ENCODE results near the gene LRSAM1.

- no peak for TF ChIP-seq EZH2 (IDR thresholded peaks at IDR 0.05; ENCODE audit: low read length)
- no peak for TF ChIP-seq CTCF (optimal IDR thresholded peaks at IDR 0.05 in 1 of 3, IDR thresholded peaks at IDR 0.05 in 1 of 3, conservative IDR thresholded peaks at IDR 0.05 in 1 of 3; ENCODE audit: extremely low read depth in 1 of 3, insufficient read depth in 2 of 3, low read length in 3 of 3)
These were observed 66.3 kb downstream of the LRSAM1 start for GRCh38 chr9:127517620-127518019.
